ENCODE measurements around the gene RMRP.

RMRP gene

DNA sequence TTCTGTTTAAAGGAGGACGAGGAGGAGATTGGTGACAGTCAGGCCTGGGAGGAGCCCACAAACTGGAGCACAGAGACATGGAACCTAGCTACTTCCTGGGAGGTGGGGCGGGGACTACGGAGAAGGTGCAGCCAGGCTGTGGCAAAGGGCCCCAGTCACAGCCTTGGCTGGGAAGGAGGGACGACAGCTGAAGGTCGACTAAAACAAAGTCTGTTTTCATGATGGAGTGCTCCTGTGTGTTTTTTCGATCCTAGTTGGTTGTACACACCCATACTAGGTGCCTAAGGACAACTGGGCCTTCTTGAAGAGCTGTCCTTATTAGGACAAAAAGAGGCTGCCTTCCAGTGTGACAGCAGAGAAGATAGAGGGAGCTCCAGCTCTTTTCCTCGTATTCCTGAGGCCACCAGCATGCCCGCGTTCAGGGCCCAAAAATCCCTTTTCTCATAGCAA is 3.2 kb upstream of the RMRP start:
- H3K9ac ChIP-seq (ENCODE audit: low read length) = no peak overlapping the region

DNA sequence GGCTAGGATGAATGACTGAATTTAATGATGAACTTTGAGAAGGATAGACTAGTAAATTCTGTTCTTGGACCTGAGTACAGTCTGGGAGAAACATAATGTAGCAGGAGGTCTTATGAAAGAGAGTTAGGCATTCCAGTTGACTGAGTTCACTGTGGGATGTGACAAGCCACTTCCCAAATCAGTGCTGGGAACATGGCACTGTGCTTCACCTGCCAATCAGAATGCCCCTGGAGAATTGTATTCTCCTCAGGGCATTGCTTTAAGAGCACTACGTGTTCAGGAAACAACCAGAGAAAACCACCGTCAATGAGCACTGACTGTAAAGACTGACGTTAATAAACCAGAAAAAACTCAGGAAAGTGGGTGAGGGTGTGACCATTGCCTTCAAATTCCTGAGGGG is 1.5 kb upstream of the RMRP start:
- Histone ChIP-seq H3K9ac (ENCODE audit: low read length) (peak overlapping the region; percentile 97), H3K4me3 (ENCODE audit: low read depth, low read length, poor library complexity, severe bottlenecking) (peak overlapping the region; percentile 90), H4K20me1 (ENCODE audit: insufficient read depth, low read length) (no peaks in the 10 kb centered on the region), H3K36me3 (ENCODE audit: insufficient read depth, low read length) (peaks cover 33% of the 10 kb centered on the region; the same call in 1 of the 2 replicates), H3K27me3 (ENCODE audit: insufficient read depth, low read length) (no peaks in the 10 kb centered on the region), H3K9me3 (ENCODE audit: low read length) (no peaks in the 10 kb centered on the region), H3F3A (ENCODE audit: insufficient read depth, low read length) (no peaks in the 10 kb centered on the region), H3K9me2 (ENCODE audit: low read depth, low read length) (no peaks in the 10 kb centered on the region), H3K79me2 (ENCODE audit: insufficient read depth, low read length) (no peaks in the 10 kb centered on the region), H2AFZ (ENCODE audit: low read length) (no peak overlapping the region), H3K4me2 (ENCODE audit: low read length) (peak overlapping the region; percentile 91), H3K27ac (ENCODE audit: low read depth, low read length, poor library complexity, severe bottlenecking) (peak overlapping the region; percentile 76), H3K4me1 (ENCODE audit: insufficient read depth, low read length, severe bottlenecking) (peaks cover 67% of the 10 kb centered on the region)
- no peak for TF ChIP-seq CTCF (IDR thresholded peaks at IDR 0.05; ENCODE audit: low read length)
- TF ChIP-seq EZH2 (IDR thresholded peaks at IDR 0.05; ENCODE audit: borderline replicate concordance, low read length) = no peak

More for the DNA sequence above, 3.2 kb upstream of the RMRP start:
- Histone ChIP-seq H3K27me3 (ENCODE audit: insufficient read depth, low read length) (no peaks in the 10 kb centered on the region), H3K4me2 (ENCODE audit: low read length) (no peak overlapping the region), H3K9me2 (ENCODE audit: low read depth, low read length) (no peaks in the 10 kb centered on the region), H3K27ac (ENCODE audit: low read depth, low read length, poor library complexity, severe bottlenecking) (peak overlapping the region; percentile 6), H3K4me3 (ENCODE audit: low read depth, low read length, poor library complexity, severe bottlenecking) (no peak overlapping the region), H3F3A (ENCODE audit: insufficient read depth, low read length) (no peaks in the 10 kb centered on the region), H3K79me2 (ENCODE audit: insufficient read depth, low read length) (no peaks in the 10 kb centered on the region), H2AFZ (ENCODE audit: low read length) (no peak overlapping the region), H4K20me1 (ENCODE audit: insufficient read depth, low read length) (no peaks in the 10 kb centered on the region), H3K4me1 (ENCODE audit: insufficient read depth, low read length, severe bottlenecking) (peaks cover 76% of the 10 kb centered on the region), H3K36me3 (ENCODE audit: insufficient read depth, low read length) (peaks cover 33% of the 10 kb centered on the region; the same call in 1 of the 2 replicates), H3K9me3 (ENCODE audit: low read length) (no peaks in the 10 kb centered on the region)
- no peak; the same call in 1 of the 2 replicates for TF ChIP-seq CTCF (IDR thresholded peaks at IDR 0.05; ENCODE audit: low read length)
- no peak for TF ChIP-seq EZH2 (IDR thresholded peaks at IDR 0.05; ENCODE audit: borderline replicate concordance, low read length)

DNA sequence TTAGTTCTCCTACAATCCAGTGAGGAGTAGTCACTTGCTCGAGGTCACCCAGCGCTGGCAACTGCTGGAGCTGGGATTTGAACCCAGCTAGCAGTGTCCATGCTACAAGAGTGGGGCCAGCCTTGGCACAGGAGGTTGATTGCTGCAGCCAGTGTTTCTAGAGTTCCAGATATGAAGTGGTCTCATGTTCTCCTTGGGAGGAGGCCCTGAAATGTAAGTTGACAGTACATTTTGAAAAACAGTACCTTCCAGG is 1.1 kb upstream of the RMRP start:
- peaks cover 63% of the 10 kb centered on the region for H3K4me1 ChIP-seq (ENCODE audit: insufficient read depth, low read length, severe bottlenecking)
- no peaks in the 10 kb centered on the region for H3K27me3 ChIP-seq (ENCODE audit: insufficient read depth, low read length)
- peak overlapping the region; percentile 90 for H3K4me3 ChIP-seq (ENCODE audit: low read depth, low read length, poor library complexity, severe bottlenecking)
- H3K4me2 ChIP-seq (ENCODE audit: low read length) = peak overlapping the region; percentile 91
- H3K9ac ChIP-seq (ENCODE audit: low read length) = peak overlapping the region; percentile 97
- H3K27ac ChIP-seq (ENCODE audit: low read depth, low read length, poor library complexity, severe bottlenecking) = peak overlapping the region; percentile 76
- no peak overlapping the region for H2AFZ ChIP-seq (ENCODE audit: low read length)
- peaks cover 33% of the 10 kb centered on the region; the same call in 1 of the 2 replicates for H3K36me3 ChIP-seq (ENCODE audit: insufficient read depth, low read length)
- no peaks in the 10 kb centered on the region for H3K9me2 ChIP-seq (ENCODE audit: low read depth, low read length)
- H3K79me2 ChIP-seq (ENCODE audit: insufficient read depth, low read length) = no peaks in the 10 kb centered on the region
- no peaks in the 10 kb centered on the region for H3F3A ChIP-seq (ENCODE audit: insufficient read depth, low read length)
- H3K9me3 ChIP-seq (ENCODE audit: low read length) = no peaks in the 10 kb centered on the region
- no peaks in the 10 kb centered on the region for H4K20me1 ChIP-seq (ENCODE audit: insufficient read depth, low read length)
- no peak for TF ChIP-seq EZH2 (IDR thresholded peaks at IDR 0.05; ENCODE audit: borderline replicate concordance, low read length)
- no peak for TF ChIP-seq CTCF (IDR thresholded peaks at IDR 0.05; ENCODE audit: low read length)

Data from OCI-LY1 (cell line).